SK-N-SH treated with all-trans-retinoic acid at 6 μM for 48 hours (cell line): ENCODE results near the gene CYP2R1.

Experiments used
- CREB5 ChIP-seq: fragments of 250-450 bp; sonication (Bioruptor Pico); IDR thresholded peaks from 2 replicates; pipeline ENCODE4 v1.5.1; 2020; ENCODE audit warnings: low read depth, mild to moderate bottlenecking, moderate library complexity
- ESRRG ChIP-seq: fragments of 250-450 bp; sonication (Bioruptor Pico); IDR thresholded peaks from 2 replicates; pipeline ENCODE4 v1.6.1; 2021; ENCODE audit warnings: mild to moderate bottlenecking
- PATZ1 ChIP-seq: fragments of 250-450 bp; sonication (Bioruptor Pico); IDR thresholded peaks from 2 replicates; pipeline ENCODE4 v1.8.0; 2020; ENCODE audit warnings: mild to moderate bottlenecking, moderate library complexity, borderline replicate concordance
- POU6F1 ChIP-seq: fragments of 250-450 bp; sonication (Bioruptor Pico); IDR thresholded peaks from 2 replicates; pipeline ENCODE4 v1.8.0; 2021; ENCODE audit warnings: low read depth, mild to moderate bottlenecking, moderate library complexity, borderline replicate concordance
- PPARA ChIP-seq: fragments of 250-450 bp; sonication (Bioruptor Pico); IDR thresholded peaks from 2 replicates; pipeline ENCODE4 v1.5.0; 2020; ENCODE audit warnings: mild to moderate bottlenecking, borderline replicate concordance
- RARB ChIP-seq: fragments of 250-450 bp; sonication (Bioruptor Pico); IDR thresholded peaks from 2 replicates; pipeline ENCODE4 v1.8.0; 2021; ENCODE audit warnings: mild to moderate bottlenecking, moderate library complexity
- SNAI2 ChIP-seq: fragments of 250-450 bp; sonication (Bioruptor Pico); IDR thresholded peaks from 2 replicates; pipeline ENCODE4 v1.5.0; 2020; ENCODE audit warnings: mild to moderate bottlenecking, moderate library complexity
- ZFP3 ChIP-seq: fragments of 250-450 bp; sonication (Bioruptor Pico); IDR thresholded peaks from 2 replicates; pipeline ENCODE4 v1.5.0; 2020; ENCODE audit warnings: mild to moderate bottlenecking, moderate library complexity
- ZFP30 ChIP-seq: fragments of 450-650 bp; formaldehyde crosslinking; IDR thresholded peaks from 2 replicates; pipeline ENCODE4 v1.5.0; 2022; ENCODE audit warnings: mild to moderate bottlenecking, moderate library complexity

DNA sequence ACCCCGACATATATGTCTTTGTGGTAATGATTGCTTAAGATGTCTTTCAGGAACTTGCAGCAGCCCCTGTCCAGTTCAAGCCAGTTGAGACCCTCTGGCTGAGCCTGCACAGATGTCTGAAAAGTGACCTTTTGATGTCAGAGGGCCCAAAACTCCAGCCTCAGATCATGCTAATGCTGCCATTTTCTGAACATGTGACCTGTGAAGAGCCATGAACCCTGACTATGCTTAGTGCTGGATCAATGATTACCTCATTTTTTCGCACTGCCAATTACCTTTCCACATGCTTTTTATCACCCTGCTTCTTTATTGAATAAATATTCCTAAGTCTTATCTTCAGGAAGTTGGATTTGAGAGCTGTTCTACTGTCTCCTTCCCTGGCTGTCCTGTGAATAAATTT is 6.9 kb upstream of the CYP2R1 start:
- TF ChIP-seq CREB5 (no peak), PATZ1 (CRISPR knock-in tag) (no peak), ZFP3 (CRISPR knock-in tag) (no peak), POU6F1 (no peak), SNAI2 (CRISPR knock-in tag) (no peak), RARB (CRISPR knock-in tag) (no peak), ZFP30 (CRISPR knock-in tag) (no peak), ESRRG (CRISPR knock-in tag) (no peak), PPARA (CRISPR knock-in tag) (no peak)
